ENCODE results near the gene SLC22A23.

DNA sequence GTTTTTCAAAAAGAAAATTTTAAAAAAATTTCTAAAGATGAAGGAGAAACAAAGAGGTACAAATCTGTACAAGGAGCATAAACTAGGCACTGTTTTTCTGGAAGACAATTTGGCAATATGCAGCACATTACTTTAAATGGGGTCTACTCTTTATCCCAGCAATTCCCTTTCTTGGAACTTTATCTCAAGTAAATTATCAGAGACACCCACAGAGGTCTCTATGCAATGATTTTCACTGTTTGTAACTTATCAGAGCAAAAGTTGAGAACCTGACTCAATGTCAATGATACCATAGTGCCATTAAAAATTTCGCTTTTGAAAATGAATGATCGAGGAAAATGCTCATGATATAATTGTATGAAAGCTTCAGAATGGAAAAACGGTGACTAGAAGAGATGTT, 35.7 kb downstream of the SLC22A23 start:
- no peak for TF ChIP-seq FOXM1 (IDR thresholded peaks at IDR 0.05; ENCODE audit: borderline replicate concordance, low read depth)
- no peak for TF ChIP-seq EP300 (IDR thresholded peaks at IDR 0.05; ENCODE audit: borderline replicate concordance)
- TF ChIP-seq, protein P1, sequence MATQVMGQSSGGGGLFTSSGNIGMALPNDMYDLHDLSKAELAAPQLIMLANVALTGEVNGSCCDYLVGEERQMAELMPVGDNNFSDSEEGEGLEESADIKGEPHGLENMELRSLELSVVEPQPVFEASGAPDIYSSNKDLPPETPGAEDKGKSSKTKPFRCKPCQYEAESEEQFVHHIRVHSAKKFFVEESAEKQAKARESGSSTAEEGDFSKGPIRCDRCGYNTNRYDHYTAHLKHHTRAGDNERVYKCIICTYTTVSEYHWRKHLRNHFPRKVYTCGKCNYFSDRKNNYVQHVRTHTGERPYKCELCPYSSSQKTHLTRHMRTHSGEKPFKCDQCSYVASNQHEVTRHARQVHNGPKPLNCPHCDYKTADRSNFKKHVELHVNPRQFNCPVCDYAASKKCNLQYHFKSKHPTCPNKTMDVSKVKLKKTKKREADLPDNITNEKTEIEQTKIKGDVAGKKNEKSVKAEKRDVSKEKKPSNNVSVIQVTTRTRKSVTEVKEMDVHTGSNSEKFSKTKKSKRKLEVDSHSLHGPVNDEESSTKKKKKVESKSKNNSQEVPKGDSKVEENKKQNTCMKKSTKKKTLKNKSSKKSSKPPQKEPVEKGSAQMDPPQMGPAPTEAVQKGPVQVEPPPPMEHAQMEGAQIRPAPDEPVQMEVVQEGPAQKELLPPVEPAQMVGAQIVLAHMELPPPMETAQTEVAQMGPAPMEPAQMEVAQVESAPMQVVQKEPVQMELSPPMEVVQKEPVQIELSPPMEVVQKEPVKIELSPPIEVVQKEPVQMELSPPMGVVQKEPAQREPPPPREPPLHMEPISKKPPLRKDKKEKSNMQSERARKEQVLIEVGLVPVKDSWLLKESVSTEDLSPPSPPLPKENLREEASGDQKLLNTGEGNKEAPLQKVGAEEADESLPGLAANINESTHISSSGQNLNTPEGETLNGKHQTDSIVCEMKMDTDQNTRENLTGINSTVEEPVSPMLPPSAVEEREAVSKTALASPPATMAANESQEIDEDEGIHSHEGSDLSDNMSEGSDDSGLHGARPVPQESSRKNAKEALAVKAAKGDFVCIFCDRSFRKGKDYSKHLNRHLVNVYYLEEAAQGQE (IDR thresholded peaks at IDR 0.05; ENCODE audit: low read depth), result no peak
- no peak for TF ChIP-seq RAD21 (IDR thresholded peaks at IDR 0.05; ENCODE audit: low read depth)
- TF ChIP-seq CEBPB (IDR thresholded peaks at IDR 0.05), result no peak
- TF ChIP-seq TAF1 (IDR thresholded peaks at IDR 0.05; ENCODE audit: low read depth), result no peak
- no peak for TF ChIP-seq YY1 (IDR thresholded peaks at IDR 0.05; ENCODE audit: low read depth)
